GM19193 (cell line): Measurements from ENCODE around the gene KIFC3.

Experiments used
- POLR2A ChIP-seq: IDR thresholded peaks from 4 replicates; pipeline ENCODE4 v1.6.1; 2011; ENCODE audit not compliant: insufficient read depth, insufficient read length; ENCODE audit errors: extremely low read depth

The KIFC3 gene

GRCh38 chr16:57724531-57724930, 77.8 kb downstream of the KIFC3 start:
- TF ChIP-seq POLR2A, result no peak

GRCh38 chr16:57723170-57723569, 79.1 kb downstream of the KIFC3 start:
- no peak for TF ChIP-seq POLR2A

- TF ChIP-seq POLR2A, result no peak
Measured at GRCh38 chr16:57722651-57723050, 79.6 kb downstream of the KIFC3 start.

GRCh38 chr16:57722210-57722499, 80.1 kb downstream of the KIFC3 start:
- no peak for TF ChIP-seq POLR2A

- TF ChIP-seq POLR2A, result no peak
Measured at GRCh38 chr16:57721356-57722209, 80.7 kb downstream of the KIFC3 start.

GRCh38 chr16:57720142-57720575, 82.1 kb downstream of the KIFC3 start:
- TF ChIP-seq POLR2A, result no peak

- TF ChIP-seq POLR2A, result no peak
Measured at GRCh38 chr16:57714047-57714446, 88.2 kb downstream of the KIFC3 start.

- TF ChIP-seq POLR2A, result no peak
Measured at GRCh38 chr16:57713596-57713995, 88.7 kb downstream of the KIFC3 start.

GRCh38 chr16:57711993-57712392, 90.3 kb downstream of the KIFC3 start:
- TF ChIP-seq POLR2A, result no peak

GRCh38 chr16:57711346-57711745, 90.9 kb downstream of the KIFC3 start:
- TF ChIP-seq POLR2A, result no peak

GRCh38 chr16:57709663-57710062, 92.6 kb downstream of the KIFC3 start:
- no peak for TF ChIP-seq POLR2A
